AG09309 (cell line): ENCODE data around the gene ST7.

ENCODE experiments used
- DNase-seq: peaks from one replicate; pipeline ENCODE4 v3.0.0-alpha.2; 2010; ENCODE audit warnings: low read depth
- H3K4me3 ChIP-seq: 2 replicates; pipeline ENCODE4 v1.5.1; 2011; ENCODE audit warnings: mild to moderate bottlenecking, low read depth, low read length, moderate library complexity; ENCODE audit not compliant: control insufficient read depth
- CTCF ChIP-seq: IDR thresholded peaks from 2 replicates; pipeline ENCODE4 v1.5.1; 2011; ENCODE audit warnings: mild to moderate bottlenecking, low read depth, low read length, inconsistent platforms; ENCODE audit not compliant: insufficient read depth, control insufficient read depth; ENCODE audit errors: missing control alignments

ST7 gene

GRCh38 chr7:117183729-117184128, 230.4 kb downstream of the ST7 start:
- DNase-seq = no peak
- H3K4me3 ChIP-seq = no peak overlapping the region
- TF ChIP-seq CTCF = no peak

- no peak for TF ChIP-seq CTCF
- H3K4me3 ChIP-seq = no peak overlapping the region
- DNase-seq = no peak
These were observed 231.1 kb downstream of the ST7 start for GRCh38 chr7:117184367-117184766.

- TF ChIP-seq CTCF = no peak
- H3K4me3 ChIP-seq = no peak overlapping the region
- DNase-seq = no peak
These were observed 231.8 kb downstream of the ST7 start for GRCh38 chr7:117185124-117185523.

GRCh38 chr7:117186218-117187010, 233.1 kb downstream of the ST7 start:
- TF ChIP-seq CTCF = no peak
- H3K4me3 ChIP-seq = no peak overlapping the region
- DNase-seq = no peak

- H3K4me3 ChIP-seq = no peak overlapping the region
- no peak for TF ChIP-seq CTCF
- DNase-seq = no peak
These were observed 235.1 kb downstream of the ST7 start for GRCh38 chr7:117188376-117188775.

- TF ChIP-seq CTCF = no peak
- no peak for DNase-seq
- no peak overlapping the region for H3K4me3 ChIP-seq
These were observed 235.8 kb downstream of the ST7 start for GRCh38 chr7:117188949-117189592.
